Cerebellar cortex (tissue), 1 donor: ENCODE measurements around the gene PLEKHB2.
A peak's percentile ranks its signal among the peaks of the same experiment; 100 is the strongest.
"Not testable (repeated sequence)": the region's sequence is repeated elsewhere in the genome, so short reads cannot be mapped to it uniquely, and the experiment has no call there.

Experiments used
- DNase-seq: peaks from one replicate; pipeline ENCODE4 v3.0.0-alpha.2; 2015; ENCODE audit warnings: low spot score

PLEKHB2 gene

DNA sequence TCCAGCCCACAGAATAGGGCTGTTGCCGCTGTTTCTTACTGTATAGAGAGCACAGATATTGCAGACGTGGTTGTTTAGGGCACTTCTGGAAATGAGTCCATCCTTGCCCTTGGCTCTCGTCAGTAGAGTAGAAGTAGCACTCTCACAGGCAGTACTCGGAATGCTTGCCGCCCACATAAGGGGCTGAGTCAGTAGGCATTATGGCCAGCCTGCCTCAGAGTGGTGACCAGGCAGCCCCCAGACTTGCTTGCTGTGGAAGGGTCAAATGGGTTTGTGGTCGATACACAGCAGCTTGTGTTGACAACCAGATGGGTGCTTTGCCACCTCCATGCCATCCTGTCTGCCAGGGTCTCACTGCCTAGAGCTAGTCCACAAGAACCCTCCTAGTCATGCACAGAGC lies 38.7 kb downstream of the PLEKHB2 start:
- no peak for DNase-seq

DNA sequence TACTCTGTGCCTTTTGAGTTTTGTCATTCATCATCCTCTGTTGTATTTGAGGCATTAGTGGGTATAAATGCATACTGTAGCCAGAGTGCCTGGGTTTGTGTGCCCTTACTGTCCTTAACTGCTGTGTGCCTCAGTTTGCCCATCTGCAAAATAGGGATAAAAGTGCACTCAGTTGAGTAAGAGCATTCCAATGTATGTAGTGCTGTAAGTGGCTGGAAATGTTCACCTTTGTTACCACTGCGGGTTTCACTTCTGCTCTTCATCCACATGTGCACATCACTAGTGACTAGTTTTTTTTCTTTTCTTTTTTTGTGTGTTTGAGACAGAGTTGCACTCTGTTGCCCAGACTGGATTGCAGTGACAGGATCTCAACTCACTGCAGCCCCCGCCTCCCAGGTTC lies 39.9 kb downstream of the PLEKHB2 start:
- no peak for DNase-seq

DNA sequence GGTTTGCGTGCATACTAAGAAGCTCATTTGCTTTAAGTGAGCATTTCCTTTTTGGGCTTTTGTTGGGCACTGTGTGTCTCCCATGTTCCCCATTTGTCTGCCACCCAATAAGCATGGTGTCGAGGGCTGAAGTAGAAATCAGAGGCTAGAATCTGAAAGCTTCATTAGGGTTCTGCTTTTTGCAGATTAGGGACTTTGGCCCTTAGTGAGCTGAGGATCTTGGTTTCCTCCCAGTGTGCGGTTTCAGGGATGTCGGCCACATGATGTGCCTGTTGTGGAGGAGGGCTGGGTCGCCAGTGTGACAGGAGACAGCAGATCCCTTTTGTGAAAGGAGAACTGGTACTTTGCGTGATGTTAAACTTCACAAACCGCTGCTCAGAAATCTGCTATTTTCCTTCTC lies 41.1 kb downstream of the PLEKHB2 start:
- DNase-seq = no peak

DNA sequence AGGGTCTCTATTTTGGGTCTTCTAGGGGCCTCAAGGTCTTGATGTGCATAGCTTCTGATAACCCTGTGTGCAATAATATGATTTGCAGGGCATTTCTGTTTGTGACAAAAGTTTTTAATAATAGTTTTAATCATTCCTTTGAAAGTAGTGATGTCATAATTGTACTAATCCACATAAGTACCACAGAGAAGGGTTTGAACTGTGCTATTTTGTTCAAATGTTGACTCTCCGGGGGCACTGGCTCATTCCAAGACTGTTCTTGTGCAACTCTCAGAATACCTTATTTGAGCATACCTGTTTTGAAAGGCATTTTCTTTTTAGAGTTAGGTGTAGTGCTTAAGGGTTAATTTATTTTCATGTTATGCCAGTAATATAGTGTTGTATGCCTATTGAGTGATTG lies 41.6 kb downstream of the PLEKHB2 start:
- DNase-seq = no peak

DNA sequence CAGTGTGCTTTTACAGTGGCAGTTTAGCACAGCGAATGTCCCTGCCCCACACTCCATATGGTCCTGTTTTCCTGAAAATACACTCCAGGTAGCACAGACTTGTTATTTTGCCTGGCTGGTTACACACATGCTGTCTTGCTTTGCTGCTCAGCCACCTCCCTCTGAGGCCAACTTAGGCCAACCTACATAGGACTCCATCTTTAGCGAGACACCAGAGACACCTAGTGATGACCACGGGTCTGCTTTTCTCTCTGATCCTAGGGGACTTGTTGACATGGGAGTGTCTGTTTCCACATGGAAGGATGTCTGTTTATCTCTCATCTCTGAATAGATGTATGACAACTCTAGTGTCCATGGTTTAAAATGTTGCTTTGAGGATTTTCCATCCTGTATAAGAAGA lies 43.3 kb downstream of the PLEKHB2 start:
- DNase-seq = peak; percentile 92

DNA sequence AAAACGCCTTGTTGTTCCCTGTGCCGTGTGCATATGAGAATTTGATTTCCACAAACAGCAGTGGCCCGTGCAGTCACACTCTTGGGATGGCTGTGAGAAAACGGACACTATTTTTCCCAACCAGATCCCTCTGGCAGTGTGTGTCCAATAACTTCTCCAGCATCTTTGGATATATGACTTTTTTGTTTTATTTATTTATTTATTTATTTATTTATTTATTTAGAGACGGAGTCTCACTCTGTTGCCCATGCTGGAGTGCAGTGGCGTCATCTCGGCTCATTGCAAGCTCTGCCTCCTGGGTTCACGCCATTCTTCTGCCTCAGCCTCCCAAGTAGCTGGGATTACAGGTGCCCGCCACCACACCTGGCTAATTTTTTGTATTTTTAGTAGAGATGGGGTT lies 45.0 kb downstream of the PLEKHB2 start:
- DNase-seq = not testable (repeated sequence)

DNA sequence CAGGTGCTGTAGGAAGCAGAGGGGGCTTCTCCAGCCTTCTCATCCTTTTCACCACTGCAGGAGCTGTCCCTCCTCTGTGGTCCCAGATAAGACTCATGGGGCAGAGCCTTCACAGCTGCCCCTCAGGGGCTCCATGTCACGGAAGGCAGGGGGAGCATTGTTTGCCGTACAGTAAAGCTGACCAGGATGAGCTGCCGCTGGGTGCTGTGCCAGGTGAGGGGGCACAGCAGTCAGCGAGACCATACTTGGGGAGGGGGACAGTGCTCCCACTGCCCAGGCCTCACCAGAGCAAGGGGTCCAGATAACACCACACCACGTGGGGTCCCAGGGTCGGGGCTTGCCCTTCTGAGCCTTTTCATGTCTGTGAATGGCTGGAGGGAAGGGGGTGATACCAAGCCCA lies 46.3 kb downstream of the PLEKHB2 start:
- DNase-seq = no peak

DNA sequence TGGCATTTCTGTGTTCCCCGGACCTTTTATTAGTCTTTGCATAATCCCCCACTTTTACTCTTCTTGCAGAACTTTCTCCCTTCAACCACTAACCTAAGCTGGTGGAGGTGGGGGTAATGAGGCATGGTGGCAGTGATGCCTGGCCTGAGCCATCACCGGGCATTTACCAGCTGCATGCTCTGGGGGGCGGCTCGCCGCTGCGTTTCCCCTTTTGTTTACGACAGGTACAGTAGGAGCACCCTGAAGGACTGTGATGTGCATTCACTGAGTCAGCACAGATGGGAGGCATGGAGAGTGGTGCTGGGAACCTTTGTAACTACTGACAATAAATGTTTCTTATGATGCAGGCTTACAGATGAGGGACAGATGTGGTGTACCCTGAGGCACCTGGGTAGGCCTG lies 46.9 kb downstream of the PLEKHB2 start:
- DNase-seq = no peak

DNA sequence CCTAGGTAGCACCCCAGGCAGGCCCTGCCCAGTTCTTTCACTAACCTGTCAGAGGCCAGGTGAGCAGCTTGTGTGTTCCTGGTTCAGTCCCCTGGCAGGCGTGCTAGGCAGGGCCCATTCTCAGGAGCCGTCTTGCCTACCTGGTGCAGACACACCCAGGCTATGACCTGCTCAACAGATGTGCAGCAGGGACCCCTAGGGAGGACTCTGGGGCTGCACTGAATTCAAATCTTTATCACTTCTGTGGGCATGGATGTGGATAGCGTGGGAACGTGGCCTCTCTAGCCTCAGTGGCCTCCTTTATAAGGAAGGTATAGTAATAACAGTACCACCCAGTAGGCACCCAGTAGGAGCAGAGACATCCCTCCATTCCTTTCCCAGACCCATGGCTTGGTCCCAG lies 48.4 kb downstream of the PLEKHB2 start:
- DNase-seq = no peak

DNA sequence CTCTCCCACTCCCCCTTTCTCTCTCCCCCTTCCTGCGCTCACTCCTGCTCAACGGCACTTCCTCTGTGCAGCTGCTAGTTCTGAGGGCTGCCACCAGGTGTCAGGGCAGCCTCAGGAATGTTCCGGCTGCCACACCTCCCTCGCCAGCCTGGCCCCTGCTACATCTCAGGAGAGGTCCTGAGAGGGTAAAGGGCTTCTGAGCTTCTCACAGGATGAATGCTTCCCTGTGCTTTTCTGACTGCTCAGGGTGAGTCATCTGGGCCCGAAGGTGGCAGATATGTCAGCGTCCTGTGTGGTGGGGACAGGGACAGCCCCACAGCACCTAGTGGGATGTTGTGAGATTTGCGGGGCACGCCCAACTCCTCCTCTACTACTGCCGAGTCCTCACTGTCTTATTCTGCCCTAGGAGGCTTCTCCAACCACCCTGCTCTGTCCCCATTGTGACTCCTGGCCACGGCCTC lies 49.0 kb downstream of the PLEKHB2 start:
- DNase-seq = peak; percentile 63

DNA sequence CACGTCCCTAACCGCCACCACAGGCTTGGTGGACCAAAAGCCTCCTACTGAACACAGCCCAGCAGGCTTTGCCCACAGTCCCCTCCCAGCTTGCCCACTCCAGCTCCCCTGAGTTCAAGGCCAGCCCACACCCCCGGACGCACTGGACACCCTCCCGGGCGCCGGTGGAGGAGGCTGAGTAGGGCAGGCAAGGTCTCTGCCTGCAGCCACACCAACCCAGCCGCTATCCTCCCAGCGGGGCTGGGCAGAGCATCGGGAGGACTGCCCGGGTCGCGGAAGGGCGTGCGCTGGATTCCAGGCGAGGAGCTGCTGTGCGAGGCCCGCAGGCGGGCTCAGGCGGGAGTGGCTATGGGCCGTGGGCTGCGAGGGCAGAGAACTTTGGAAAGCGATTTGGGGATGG lies 49.5 kb downstream of the PLEKHB2 start:
- DNase-seq = no peak

DNA sequence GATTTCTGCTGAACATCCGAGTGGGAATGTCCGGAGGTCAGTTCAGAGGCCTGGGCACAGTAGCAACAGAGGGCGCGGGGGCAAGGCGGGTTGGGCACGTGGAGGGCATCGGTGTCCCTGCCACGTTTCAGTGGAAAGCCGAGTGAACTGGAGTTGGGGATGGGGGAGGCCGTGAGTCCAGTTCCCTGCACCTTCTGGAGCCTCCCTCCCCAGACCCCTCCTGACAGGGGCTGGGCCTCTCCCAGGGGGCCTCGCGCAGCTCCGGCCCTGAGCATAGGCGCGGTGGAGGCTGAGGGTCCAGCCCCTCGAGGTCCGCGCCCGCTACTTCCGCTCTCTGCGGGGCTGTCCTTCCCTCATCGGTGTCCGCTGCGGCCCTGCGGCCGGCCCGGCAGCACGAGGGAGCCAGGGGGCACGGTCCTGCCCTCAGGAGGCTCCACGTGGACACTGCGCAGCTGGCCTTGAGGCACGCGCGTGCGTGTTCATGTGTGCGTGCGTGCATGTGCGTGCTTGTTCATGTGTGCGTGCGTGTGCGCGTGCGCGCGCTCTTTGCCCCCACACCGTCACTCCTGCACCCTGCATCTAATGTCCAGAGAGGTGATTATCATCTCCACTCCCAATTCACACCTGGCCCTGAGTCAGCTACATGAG lies 50.2 kb downstream of the PLEKHB2 start:
- DNase-seq = no peak

DNA sequence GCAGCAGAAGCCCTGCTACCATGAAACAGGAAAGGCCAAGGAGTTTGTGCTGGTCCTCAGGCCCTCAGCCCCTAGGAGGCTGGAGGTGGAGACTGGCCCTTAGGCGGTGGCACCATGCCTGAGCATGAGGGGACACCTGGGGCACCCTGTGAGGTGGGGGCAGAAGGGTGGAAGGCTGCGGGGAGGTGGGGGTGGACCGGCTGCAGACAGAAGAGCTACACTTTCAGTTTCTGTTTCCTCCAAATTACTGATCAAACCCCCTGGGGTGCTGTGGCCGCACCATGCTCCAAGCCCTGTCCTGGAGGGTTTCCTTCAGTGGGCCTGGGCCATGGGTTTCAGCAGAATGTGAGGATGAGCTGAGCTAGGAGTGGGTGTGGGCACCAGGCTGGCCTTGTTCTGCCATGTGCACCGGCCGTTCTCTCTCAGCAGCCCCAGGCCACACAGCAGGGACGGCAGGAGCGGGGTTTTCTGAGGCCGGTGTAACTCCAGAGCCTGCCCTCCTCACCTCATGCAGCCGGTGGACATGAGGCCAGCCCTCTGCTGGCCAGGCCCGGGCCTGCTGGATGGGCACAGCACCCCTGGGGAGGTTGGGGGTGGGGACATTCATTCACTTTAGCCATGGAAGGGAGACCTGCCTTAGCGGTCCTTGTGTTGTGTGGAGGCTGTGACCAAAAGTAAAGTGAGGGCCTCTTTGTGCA lies 51.5 kb downstream of the PLEKHB2 start:
- no peak for DNase-seq

DNA sequence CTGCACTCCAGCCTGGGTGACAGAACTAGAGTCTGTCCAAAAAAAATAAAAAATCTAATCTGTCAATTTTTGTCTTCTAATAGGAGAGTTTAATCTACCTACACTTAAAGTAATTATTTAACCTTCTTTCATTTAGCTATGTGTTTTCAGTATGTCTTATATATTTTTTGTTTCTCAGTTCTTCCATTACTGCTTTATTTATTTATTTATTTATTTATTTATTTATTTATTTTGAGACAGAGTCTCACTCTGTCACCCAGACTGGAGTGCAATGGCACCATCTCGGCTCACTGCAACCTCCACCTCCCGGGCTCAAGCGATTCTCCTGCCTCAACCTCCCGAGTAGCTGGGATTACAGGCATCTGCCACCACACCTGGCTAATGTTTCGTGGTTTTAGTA lies 60.4 kb downstream of the PLEKHB2 start:
- DNase-seq = not testable (repeated sequence)

DNA sequence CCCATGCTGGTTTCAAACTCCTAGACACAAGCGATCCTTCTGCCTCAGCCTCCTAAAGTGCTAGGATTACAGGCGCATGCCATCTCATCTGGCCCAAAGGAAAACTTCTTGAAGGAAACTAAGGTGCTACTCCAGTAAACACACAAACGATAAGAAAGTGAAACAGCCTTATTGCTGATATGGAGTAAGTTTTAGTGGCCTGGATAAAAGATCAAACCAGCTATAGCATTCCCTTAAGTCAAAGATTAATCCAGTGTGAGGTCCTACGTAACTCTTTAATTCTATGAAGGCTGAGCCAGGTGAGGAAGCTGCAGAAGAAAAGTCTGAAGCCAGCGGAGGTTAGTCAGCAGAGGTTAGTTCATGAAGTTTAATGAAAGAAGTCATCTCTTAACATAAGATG lies 63.4 kb downstream of the PLEKHB2 start:
- DNase-seq = no peak

DNA sequence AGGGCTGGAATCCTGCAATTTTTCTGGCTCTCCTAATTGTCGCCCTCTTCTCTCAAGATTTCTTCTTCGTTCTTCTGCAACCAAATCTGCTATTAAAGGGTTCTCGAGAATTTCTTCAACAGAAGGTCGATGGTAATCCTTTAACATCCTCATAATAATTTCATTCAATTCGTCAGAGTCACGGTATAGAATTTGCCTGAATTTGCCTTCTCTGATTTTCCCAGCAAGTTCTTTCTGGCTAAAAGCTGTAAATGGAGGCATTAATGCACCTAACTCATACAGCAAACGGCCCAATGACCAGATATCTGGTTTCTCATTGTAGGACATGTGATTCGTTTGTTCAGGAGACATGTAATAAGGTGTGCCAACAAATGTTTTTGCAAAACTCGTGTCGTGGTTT lies 72.9 kb downstream of the PLEKHB2 start:
- not testable (repeated sequence) for DNase-seq

DNA sequence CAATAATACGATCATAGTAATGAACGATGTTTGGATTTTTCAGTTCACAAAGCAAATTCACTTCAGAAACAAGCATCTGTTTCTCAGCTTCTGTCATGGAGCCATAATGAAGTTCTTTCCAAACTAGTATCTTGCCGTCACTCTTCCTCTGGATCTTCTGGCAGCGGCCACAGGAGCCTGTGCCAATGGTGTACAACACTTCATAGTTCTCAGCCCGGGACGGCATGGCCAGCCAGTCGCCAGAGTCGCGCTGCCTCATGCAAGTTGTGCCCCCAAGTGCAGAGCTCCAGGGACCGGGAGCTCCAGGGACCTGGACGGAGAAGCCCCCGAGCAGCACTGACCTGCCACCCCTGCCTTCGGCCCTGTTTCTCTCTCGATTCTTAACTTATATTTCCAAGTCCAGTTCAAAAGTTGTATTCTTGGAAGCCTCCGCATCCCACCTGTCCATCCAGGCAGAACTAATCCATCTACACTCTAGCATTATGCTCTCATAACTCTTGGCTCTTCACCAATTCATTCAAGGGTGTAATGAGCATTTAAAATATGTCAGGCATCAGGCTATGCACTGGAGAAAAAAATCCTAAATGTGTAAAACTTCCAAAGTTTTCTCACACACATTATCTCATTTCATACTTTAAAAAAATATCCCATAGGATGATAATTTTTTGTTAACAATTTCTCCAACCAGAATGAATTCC lies 73.7 kb downstream of the PLEKHB2 start:
- not testable (repeated sequence) for DNase-seq

DNA sequence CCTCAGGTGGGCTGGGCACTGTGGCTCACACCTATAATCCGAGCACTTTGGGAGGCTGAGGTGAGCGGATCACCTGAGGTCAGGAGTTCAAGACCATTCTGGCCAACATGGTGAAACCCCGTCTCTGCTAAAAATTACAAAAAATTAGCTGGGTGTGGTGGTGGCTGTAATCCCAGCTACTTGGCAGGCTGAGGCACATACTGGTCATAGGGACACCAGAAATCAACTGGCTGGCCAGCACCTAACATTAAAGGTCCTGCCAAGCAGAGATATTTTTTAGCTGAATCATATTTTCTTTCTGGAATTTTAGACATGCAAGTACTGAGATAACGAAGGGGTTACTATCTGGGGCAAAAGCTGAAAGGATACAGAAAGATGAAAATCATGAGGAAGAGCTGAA lies 76.3 kb downstream of the PLEKHB2 start:
- not testable (repeated sequence) for DNase-seq

DNA sequence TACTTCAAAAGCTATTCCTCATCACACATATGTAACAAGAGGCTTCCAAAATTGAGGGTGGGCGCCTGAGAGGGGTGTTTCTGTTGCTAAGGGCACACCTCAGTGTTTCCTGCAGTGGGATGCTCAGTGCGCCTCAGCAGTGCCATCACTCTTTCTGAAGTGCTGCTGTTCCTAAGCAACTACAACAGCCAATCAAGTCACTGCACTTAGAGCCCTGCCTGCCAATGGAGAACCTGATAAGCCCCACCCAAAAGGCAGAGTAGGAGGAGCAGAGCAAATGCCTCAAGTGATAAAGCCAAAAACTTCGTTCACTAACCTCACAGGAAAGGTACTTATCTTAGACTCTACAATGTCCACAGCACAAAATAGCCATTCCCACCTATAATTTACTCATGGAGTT lies 88.3 kb downstream of the PLEKHB2 start:
- not testable (repeated sequence) for DNase-seq

DNA sequence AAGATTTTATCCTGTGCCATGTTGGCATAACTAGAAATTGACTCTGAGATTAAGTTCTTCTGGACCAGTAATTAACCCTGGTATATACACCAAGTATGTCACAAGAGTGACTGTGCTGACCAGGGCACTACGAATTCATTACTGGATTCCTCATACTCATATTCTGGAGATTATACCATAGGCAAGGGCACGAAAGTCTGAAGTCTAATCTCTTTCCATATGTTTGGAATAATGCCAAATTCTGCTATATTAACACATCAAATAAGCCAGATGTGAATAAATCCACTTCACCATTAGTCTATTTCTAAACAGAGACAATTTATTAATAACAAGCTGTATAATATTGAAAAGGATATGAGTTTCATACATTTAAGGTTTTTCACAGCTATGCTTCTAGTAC lies 91.0 kb downstream of the PLEKHB2 start:
- not testable (repeated sequence) for DNase-seq
